Breast epithelium (tissue), 4 donors: Measurements from ENCODE around the gene NDOR1. TPM values are rescaled to one million over a fixed set of nuclear protein-coding genes. Genes with fewer than 3 reads are reported as not detected.
A peak's percentile ranks its signal among the peaks of the same experiment; 100 is the strongest.

Experiments used
- DNase-seq, 2 donors: peaks; one replicate each; pipeline ENCODE4 v3.0.0-alpha.2; 2019; ENCODE audit warnings: low spot score in 2 of 2
- H3K27ac ChIP-seq, 2 donors: fragments of 200-600 bp; sonication (generic) in 1 of 2; one replicate each; pipeline ENCODE4 v1.5.1; 2016 to 2019; ENCODE audit warnings: mild to moderate bottlenecking in 1 of 2
- H3K27me3 ChIP-seq, 2 donors: fragments of 200-600 bp; sonication (generic) in 1 of 2; one replicate each; pipeline versions ENCODE4 v1.5.1 to v1.6.0; 2017 to 2019; ENCODE audit warnings: control low read depth in 1 of 2, mild to moderate bottlenecking in 1 of 2
- H3K36me3 ChIP-seq: fragments of 200-600 bp; one replicate; pipeline ENCODE4 v1.5.1; 2019
- H3K4me1 ChIP-seq, 2 donors: fragments of 200-600 bp; sonication (generic); one replicate each; pipeline ENCODE4 v1.5.1; 2016 to 2019; ENCODE audit warnings: control low read depth in 1 of 2
- H3K4me3 ChIP-seq, 3 donors: fragments of 200-600 bp; sonication (generic); 1 replicate in 2 of 3; 2 replicates in 1 of 3; pipeline ENCODE4 v1.5.1; 2016 to 2019; ENCODE audit warnings: mild to moderate bottlenecking in 3 of 3, moderate library complexity in 2 of 3
- H3K9me3 ChIP-seq, 2 donors: fragments of 200-600 bp; sonication (generic) in 1 of 2; one replicate each; pipeline ENCODE4 v1.5.1; 2016 to 2019; ENCODE audit warnings: control low read depth in 1 of 2
- CTCF ChIP-seq, 3 donors: fragments of 450-650 bp; IDR thresholded peaks; one replicate each; pipeline ENCODE4 v1.5.1; 2016 to 2017; ENCODE audit warnings: antibody characterized with exemption in 3 of 3, mild to moderate bottlenecking in 3 of 3, moderate library complexity in 3 of 3
- POLR2A ChIP-seq: fragments of 450-650 bp; IDR thresholded peaks from one replicate; pipeline ENCODE4 v1.6.1; 2016; ENCODE audit warnings: antibody characterized with exemption, mild to moderate bottlenecking, moderate library complexity
- POLR2AphosphoS5 ChIP-seq, 3 donors: sonication (generic); formaldehyde crosslinking; IDR thresholded peaks; one replicate each; pipeline ENCODE4 v1.6.1; 2017; ENCODE audit warnings: antibody characterized with exemption in 3 of 3
- intact Hi-C: fragments of 100-400 bp; cut with DNase I; formaldehyde crosslinking; loops from one replicate; pipeline ENCODE4 v1.15.1; 2023; ENCODE audit warnings: low total_unique reads
- total RNA-seq, 3 donors: library from RNA; depleted of rRNA; stranded (reverse); fragments of >200 nt; gene quantifications; one replicate each; pipeline ENCODE4 v1.1.0, GENCODE V29; 2016

NDOR1 gene
- total RNA-seq, 3 donors from 2014 or later = 4.6 to 9.5 (median 7.2) TPM

DNA sequence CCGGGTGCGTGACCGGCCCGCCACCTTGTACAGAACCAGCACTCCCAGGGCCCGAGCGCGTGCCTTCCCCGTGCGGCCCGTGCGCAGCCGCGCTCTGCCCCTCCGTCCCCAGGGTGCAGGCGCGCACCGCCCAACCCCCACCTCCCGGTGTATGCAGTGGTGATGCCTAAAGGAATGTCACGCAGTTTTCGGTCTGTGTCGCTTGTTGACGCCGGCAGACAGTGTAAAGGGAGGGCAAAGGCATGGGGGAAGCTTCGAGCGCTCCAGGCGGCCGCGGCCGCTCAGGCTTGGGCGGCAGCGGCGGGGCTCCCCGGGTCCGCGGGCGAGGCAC lies 37.0 kb upstream of the NDOR1 start:
- Histone ChIP-seq H3K9me3 (no peaks in the 10 kb centered on the region), H3K27me3 (peaks cover 32 to 68% of the 10 kb centered on the region in 2 donors), H3K4me3 (peak overlapping the region; percentile 15 to 72 (median 52)), H3K4me1 (peaks cover 31 to 38% of the 10 kb centered on the region in 2 donors), H3K36me3 (no peaks in the 10 kb centered on the region), H3K27ac (peak overlapping the region; percentile 52 to 55)
- no peak for TF ChIP-seq POLR2A
- no peak for TF ChIP-seq CTCF (IDR thresholded peaks at IDR 0.05)
- no peak for TF ChIP-seq POLR2AphosphoS5 (IDR thresholded peaks at IDR 0.05)
- DNase-seq = no peak
- intact Hi-C loops = no loop called here

DNA sequence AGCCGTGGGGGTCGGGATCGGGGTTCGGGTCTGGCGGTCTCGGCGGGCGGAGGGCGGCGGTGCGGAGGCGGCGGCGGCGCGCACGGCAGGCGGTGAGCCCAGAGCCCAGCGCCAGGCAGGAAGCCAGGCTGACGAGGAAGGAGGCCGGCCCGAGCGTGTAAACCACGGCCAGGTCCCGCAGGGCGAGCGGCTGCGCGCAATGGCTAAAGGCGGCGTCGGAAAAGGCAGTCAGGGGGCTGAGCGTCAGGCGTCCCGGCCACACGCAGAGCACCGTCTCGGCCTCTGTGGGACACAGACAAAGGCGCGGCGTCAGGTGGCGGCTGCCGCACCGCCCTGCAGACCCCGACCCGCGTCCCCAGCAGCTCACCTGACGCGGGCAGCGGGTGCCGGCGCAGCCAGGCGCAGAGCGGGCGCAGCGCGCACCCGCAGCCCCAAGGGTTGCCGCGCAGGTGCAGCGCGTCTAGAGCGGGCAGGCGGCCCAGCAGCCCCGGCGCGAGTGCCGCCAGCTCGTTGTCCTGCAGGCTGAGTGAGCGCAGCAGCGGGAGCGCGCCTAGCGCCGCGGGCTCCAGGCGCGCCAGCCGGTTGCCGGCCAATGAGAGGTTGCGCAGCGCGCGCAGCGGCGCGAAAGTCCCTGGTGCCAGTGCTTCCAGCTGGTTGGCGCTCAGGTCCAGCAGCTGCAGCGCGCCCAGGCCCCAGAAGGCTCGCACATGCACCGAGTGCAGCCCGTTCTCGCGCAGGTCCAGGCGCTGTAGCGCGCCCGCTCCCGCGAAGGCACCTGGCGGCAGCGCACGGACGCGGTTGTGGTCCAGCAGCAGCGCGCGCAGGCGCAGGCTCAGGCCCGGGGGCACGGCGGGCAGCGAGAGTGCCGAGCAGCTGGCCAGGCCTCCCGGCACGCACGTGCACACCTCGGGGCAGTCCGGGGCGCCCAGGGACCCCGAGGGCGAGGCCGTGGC lies 36.3 kb upstream of the NDOR1 start:
- intact Hi-C loops = no loop called here
- Histone ChIP-seq H3K4me1 (peaks cover 31 to 40% of the 10 kb centered on the region in 2 donors), H3K9me3 (no peaks in the 10 kb centered on the region), H3K36me3 (no peaks in the 10 kb centered on the region), H3K27me3 (peaks cover 32 to 62% of the 10 kb centered on the region in 2 donors), H3K4me3 (peak overlapping the region; percentile 8 to 72 (median 52)), H3K27ac (peak overlapping the region; percentile 52 to 55)
- TF ChIP-seq POLR2AphosphoS5 (IDR thresholded peaks at IDR 0.05) = no peak
- TF ChIP-seq CTCF (IDR thresholded peaks at IDR 0.05) = no peak
- no peak for TF ChIP-seq POLR2A
- DNase-seq = peak in 1 of 2 donors; percentile 74

DNA sequence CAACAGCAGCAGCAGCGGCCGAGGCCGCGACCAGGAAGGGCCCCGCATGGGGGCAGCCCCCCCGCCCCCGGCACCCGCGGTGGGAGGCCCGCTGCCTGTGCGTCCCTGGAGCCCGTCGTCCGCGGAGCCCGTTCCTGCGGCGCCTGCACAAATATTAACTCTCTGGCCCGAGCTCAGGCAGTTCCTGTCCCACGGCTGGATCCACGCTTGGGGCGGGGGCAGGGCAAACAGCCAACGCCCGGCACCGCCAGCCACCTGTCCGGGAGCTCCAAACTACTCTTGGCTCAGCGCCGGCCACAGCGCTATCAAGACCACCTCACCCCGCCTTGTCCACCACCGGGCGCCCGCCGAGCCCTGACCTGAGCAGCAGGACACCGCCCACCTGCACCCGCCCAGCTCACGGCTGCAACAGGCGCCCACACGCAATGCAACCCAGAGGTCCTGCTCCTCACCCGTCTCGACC lies 35.6 kb upstream of the NDOR1 start, which contains the start of gene LRRC26:
Gene LRRC26, minus strand, starts transcription at position 156 of the 463 bp plus-strand sequence. Its CDS starts 108 bp downstream, at position 48.
- intact Hi-C loops = no loop called here
- H3K4me1 ChIP-seq = peaks cover 31 to 40% of the 10 kb centered on the region in 2 donors
- H3K27ac ChIP-seq = peak within 1 kb of the TSS; percentile 52 to 81
- H3K9me3 ChIP-seq = no peaks in the 10 kb centered on the region
- TF ChIP-seq POLR2AphosphoS5 (IDR thresholded peaks at IDR 0.05) (no peak), CTCF (IDR thresholded peaks at IDR 0.05) (no peak), POLR2A (no peak)
- H3K4me3 ChIP-seq = peak within 1 kb of the TSS; percentile 8 to 72 (median 52)
- peak in 1 of 2 donors; percentile 72 for DNase-seq
- H3K27me3 ChIP-seq = peaks cover 28 to 54% of the 10 kb centered on the region in 2 donors
- H3K36me3 ChIP-seq = no peaks in the 10 kb centered on the region

GRCh38 chr9:137170486-137171148 lies 34.9 kb upstream of the NDOR1 start:
- Histone ChIP-seq H3K27me3 (peaks cover 24 to 47% of the 10 kb centered on the region in 2 donors), H3K9me3 (no peaks in the 10 kb centered on the region), H3K36me3 (no peaks in the 10 kb centered on the region), H3K27ac (peak overlapping the region in 1 of 2 donors; percentile 81), H3K4me3 (no peak overlapping the region), H3K4me1 (peaks cover 31 to 40% of the 10 kb centered on the region in 2 donors)
- TF ChIP-seq CTCF (IDR thresholded peaks at IDR 0.05) (no peak), POLR2AphosphoS5 (IDR thresholded peaks at IDR 0.05) (no peak), POLR2A (no peak)
- DNase-seq = no peak
- intact Hi-C loops = no loop called here
